SU-DHL-6 (cell line): Measurements from ENCODE around the gene SPOCK1.

Source experiments
- H2AFZ ChIP-seq: fragments of 200-600 bp; sonication (generic); 2 replicates; pipeline ENCODE4 v1.6.1; 2014; ENCODE audit warnings: low read depth, mild to moderate bottlenecking, moderate library complexity, mixed read lengths, antibody characterized with exemption, low read length; ENCODE audit not compliant: severe bottlenecking
- H3F3A ChIP-seq: fragments of 200-600 bp; shearing (Covaris generic); 2 replicates; pipeline ENCODE4 v1.6.0; 2016; ENCODE audit warnings: antibody characterized with exemption, mild to moderate bottlenecking; ENCODE audit not compliant: insufficient read depth
- H3K27ac ChIP-seq: fragments of 200-600 bp; sonication (generic); 2 replicates; pipeline ENCODE4 v1.5.1; 2016; ENCODE audit warnings: low read depth, mild to moderate bottlenecking, low read length, moderate library complexity, mixed read lengths
- H3K27me3 ChIP-seq: fragments of 200-600 bp; sonication (generic), shearing (Covaris generic); 2 replicates; pipeline ENCODE4 v1.6.0; 2014; ENCODE audit warnings: mild to moderate bottlenecking, low read length
- H3K36me3 ChIP-seq: fragments of 200-600 bp; sonication (generic); 2 replicates; pipeline ENCODE4 v1.6.1; 2014; ENCODE audit warnings: mild to moderate bottlenecking, low read length, mixed read lengths
- H3K4me2 ChIP-seq: fragments of 300-600, 200-600 bp; shearing (Covaris generic), sonication (generic); 2 replicates; pipeline ENCODE4 v1.6.0; 2014; ENCODE audit warnings: low read length, low read depth, mild to moderate bottlenecking; ENCODE audit not compliant: poor library complexity, severe bottlenecking
- H3K4me3 ChIP-seq: fragments of 200-600 bp; sonication (generic); 2 replicates; pipeline ENCODE4 v1.5.1; 2014; ENCODE audit warnings: antibody characterized with exemption, low read length, mild to moderate bottlenecking, mixed read lengths; ENCODE audit not compliant: insufficient read depth, poor library complexity, severe bottlenecking
- H3K79me2 ChIP-seq: fragments of 200-600 bp; sonication (generic); 2 replicates; pipeline ENCODE4 v1.6.1; 2014; ENCODE audit warnings: mild to moderate bottlenecking, low read length, moderate library complexity; ENCODE audit not compliant: insufficient read depth
- H3K9ac ChIP-seq: fragments of 200-600 bp; sonication (generic); 2 replicates; pipeline ENCODE4 v1.7.0; 2014; ENCODE audit warnings: mild to moderate bottlenecking, low read length
- H3K9me2 ChIP-seq: fragments of 200-600 bp; sonication (generic); replicated peaks from 2 replicates; pipeline ENCODE4 v1.6.1; 2014; ENCODE audit warnings: low read length; ENCODE audit not compliant: insufficient read depth
- H3K9me3 ChIP-seq: fragments of 200-600 bp; sonication (generic); 2 replicates; pipeline ENCODE4 v1.6.1; 2014; ENCODE audit warnings: low read length, mixed read lengths; ENCODE audit not compliant: insufficient read depth
- H4K20me1 ChIP-seq: fragments of 200-600 bp; sonication (generic); 2 replicates; pipeline ENCODE4 v1.6.1; 2014; ENCODE audit warnings: low read depth, mild to moderate bottlenecking, antibody characterized with exemption, low read length, moderate library complexity, mixed read lengths
- EZH2phosphoT487 ChIP-seq: fragments of 200-600 bp; sonication (generic), shearing (Covaris generic); conservative IDR thresholded peaks from 2 replicates; pipeline ENCODE4 v1.6.1; 2018; ENCODE audit warnings: mild to moderate bottlenecking, antibody characterized with exemption, low read length, moderate library complexity, mixed read lengths
- TF ChIP-seq, protein P1 (sequence below): fragments of 200-600 bp; sonication (generic); IDR thresholded peaks from one replicate; pipeline ENCODE4 v1.5.1; 2017; ENCODE audit warnings: antibody characterized with exemption, mild to moderate bottlenecking, low read length, moderate library complexity; ENCODE audit not compliant: insufficient read depth, poor library complexity, severe bottlenecking

The SPOCK1 gene

DNA sequence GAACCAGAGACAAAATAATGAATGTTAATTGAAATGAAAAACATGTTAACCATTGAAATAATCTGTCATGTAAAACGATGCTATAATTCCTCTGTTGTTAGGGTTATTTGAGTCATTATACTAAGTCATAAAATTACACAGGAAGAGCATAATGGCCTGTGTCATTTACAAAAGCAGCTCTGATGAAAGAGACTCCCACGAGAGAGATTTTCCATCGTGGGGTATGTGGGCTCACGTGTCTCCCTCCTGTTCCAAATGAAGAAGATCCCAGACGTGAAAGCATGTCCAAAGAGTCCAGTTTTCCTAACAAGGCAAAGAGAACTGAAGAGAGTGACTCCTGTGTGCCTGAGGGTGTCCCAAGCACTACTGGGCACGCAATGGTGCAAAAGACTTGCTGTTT is 379.8 kb downstream of the SPOCK1 start:
- no peaks in the 10 kb centered on the region for H3K27me3 ChIP-seq

DNA sequence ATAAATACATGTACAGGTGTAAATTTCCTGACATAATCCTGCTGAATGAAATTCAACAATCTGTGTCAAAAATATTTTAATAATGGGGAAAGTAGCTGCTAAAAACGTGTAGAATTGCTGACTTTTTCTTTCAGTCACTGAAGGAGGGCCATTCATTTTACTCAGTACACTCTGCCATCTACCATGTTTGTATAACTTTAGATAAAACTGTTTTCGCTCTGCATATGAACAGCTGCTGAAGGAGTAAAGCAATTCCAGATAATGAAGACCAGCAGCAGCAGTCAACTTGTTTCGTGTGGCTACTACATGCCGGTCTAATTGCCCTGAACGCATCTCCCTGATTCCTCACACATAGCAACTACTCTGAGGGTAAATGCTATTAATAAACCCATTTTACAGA is 380.5 kb downstream of the SPOCK1 start:
- Histone ChIP-seq H3K9me2 (no peaks in the 10 kb centered on the region), H3K36me3 (no peaks in the 10 kb centered on the region), H3F3A (no peaks in the 10 kb centered on the region), H3K27me3 (no peaks in the 10 kb centered on the region), H4K20me1 (no peaks in the 10 kb centered on the region), H3K9ac (no peak overlapping the region), H3K79me2 (no peaks in the 10 kb centered on the region), H3K9me3 (no peaks in the 10 kb centered on the region), H2AFZ (no peak overlapping the region), H3K4me3 (no peak overlapping the region), H3K27ac (no peak overlapping the region), H3K4me2 (no peak overlapping the region)
- TF ChIP-seq, protein P1, sequence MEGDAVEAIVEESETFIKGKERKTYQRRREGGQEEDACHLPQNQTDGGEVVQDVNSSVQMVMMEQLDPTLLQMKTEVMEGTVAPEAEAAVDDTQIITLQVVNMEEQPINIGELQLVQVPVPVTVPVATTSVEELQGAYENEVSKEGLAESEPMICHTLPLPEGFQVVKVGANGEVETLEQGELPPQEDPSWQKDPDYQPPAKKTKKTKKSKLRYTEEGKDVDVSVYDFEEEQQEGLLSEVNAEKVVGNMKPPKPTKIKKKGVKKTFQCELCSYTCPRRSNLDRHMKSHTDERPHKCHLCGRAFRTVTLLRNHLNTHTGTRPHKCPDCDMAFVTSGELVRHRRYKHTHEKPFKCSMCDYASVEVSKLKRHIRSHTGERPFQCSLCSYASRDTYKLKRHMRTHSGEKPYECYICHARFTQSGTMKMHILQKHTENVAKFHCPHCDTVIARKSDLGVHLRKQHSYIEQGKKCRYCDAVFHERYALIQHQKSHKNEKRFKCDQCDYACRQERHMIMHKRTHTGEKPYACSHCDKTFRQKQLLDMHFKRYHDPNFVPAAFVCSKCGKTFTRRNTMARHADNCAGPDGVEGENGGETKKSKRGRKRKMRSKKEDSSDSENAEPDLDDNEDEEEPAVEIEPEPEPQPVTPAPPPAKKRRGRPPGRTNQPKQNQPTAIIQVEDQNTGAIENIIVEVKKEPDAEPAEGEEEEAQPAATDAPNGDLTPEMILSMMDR: no peak
- TF ChIP-seq EZH2phosphoT487: no peak

More for the DNA sequence above, 379.8 kb downstream of the SPOCK1 start:
- Histone ChIP-seq H3F3A (no peaks in the 10 kb centered on the region), H3K27ac (no peak overlapping the region), H4K20me1 (no peaks in the 10 kb centered on the region), H3K9ac (no peak overlapping the region), H3K79me2 (no peaks in the 10 kb centered on the region), H3K4me2 (no peak overlapping the region), H2AFZ (no peak overlapping the region), H3K4me3 (no peak overlapping the region), H3K9me3 (no peaks in the 10 kb centered on the region), H3K36me3 (no peaks in the 10 kb centered on the region), H3K9me2 (no peaks in the 10 kb centered on the region)
- TF ChIP-seq, protein P1: no peak
- no peak for TF ChIP-seq EZH2phosphoT487

DNA sequence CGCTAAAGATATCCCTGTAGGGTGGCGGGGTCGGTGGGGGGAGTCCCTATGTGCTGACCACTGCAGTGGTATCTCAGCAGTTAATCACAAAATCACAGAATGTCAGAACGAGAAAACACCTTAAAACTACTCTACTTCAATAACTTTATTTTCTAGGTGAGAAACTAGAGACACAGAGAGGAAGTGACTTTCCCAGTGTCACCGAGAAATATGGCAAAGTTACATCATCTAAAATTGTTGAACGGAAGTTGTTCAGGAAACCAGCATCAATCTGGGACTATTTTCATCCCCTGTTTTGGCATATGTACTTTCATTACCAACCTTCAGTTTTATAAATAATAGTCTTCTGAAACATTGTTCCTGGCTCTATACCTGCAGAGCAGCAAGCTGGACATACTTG is 384.0 kb downstream of the SPOCK1 start:
- H3K9ac ChIP-seq: no peak overlapping the region
- H3K27ac ChIP-seq: no peak overlapping the region
- H3K27me3 ChIP-seq: no peaks in the 10 kb centered on the region
- no peak overlapping the region for H2AFZ ChIP-seq
- TF ChIP-seq, protein P1: no peak
- no peak for TF ChIP-seq EZH2phosphoT487
- H3K79me2 ChIP-seq: no peaks in the 10 kb centered on the region
- no peaks in the 10 kb centered on the region for H4K20me1 ChIP-seq
- H3F3A ChIP-seq: no peaks in the 10 kb centered on the region
- H3K9me2 ChIP-seq: no peaks in the 10 kb centered on the region
- H3K4me2 ChIP-seq: no peak overlapping the region
- no peaks in the 10 kb centered on the region for H3K9me3 ChIP-seq
- no peaks in the 10 kb centered on the region for H3K36me3 ChIP-seq
- H3K4me3 ChIP-seq: no peak overlapping the region

DNA sequence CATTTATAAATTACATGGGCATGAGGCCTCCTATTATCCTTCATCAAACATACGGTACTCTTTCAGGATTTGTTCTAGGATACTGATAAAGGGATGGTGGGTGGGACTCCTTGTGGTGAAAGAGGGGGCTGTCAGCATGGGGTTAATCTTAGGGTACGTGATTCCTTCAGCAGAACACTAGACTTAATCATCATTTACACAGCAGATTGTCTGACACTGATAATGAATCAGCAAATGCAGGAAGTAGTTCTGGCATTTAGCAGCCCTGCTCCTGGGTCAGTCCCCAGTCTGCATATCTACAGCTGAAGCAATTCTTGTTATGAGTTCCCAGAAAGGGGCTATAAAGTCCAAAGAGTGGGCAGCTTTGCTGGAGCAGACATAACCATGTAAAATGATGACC is 384.6 kb downstream of the SPOCK1 start:
- no peaks in the 10 kb centered on the region for H3K36me3 ChIP-seq
- no peaks in the 10 kb centered on the region for H4K20me1 ChIP-seq
- no peaks in the 10 kb centered on the region for H3K27me3 ChIP-seq
- H3K9me2 ChIP-seq: no peaks in the 10 kb centered on the region
- H3K4me3 ChIP-seq: no peak overlapping the region
- H3K9ac ChIP-seq: no peak overlapping the region
- no peak for TF ChIP-seq EZH2phosphoT487
- no peak overlapping the region for H3K27ac ChIP-seq
- H2AFZ ChIP-seq: no peak overlapping the region
- no peaks in the 10 kb centered on the region for H3F3A ChIP-seq
- no peaks in the 10 kb centered on the region for H3K9me3 ChIP-seq
- no peak overlapping the region for H3K4me2 ChIP-seq
- no peaks in the 10 kb centered on the region for H3K79me2 ChIP-seq
